ENCODE measurements around the gene RPS5. TPM values are rescaled to one million over a fixed set of nuclear protein-coding genes. Genes with fewer than 3 reads are reported as not detected.
"Not testable (repeated sequence)": the region's sequence is repeated elsewhere in the genome, so short reads cannot be mapped to it uniquely, and the experiment has no call there.

RPS5 gene
- total RNA-seq, 1 donor from 2014 or later: 571 TPM

DNA sequence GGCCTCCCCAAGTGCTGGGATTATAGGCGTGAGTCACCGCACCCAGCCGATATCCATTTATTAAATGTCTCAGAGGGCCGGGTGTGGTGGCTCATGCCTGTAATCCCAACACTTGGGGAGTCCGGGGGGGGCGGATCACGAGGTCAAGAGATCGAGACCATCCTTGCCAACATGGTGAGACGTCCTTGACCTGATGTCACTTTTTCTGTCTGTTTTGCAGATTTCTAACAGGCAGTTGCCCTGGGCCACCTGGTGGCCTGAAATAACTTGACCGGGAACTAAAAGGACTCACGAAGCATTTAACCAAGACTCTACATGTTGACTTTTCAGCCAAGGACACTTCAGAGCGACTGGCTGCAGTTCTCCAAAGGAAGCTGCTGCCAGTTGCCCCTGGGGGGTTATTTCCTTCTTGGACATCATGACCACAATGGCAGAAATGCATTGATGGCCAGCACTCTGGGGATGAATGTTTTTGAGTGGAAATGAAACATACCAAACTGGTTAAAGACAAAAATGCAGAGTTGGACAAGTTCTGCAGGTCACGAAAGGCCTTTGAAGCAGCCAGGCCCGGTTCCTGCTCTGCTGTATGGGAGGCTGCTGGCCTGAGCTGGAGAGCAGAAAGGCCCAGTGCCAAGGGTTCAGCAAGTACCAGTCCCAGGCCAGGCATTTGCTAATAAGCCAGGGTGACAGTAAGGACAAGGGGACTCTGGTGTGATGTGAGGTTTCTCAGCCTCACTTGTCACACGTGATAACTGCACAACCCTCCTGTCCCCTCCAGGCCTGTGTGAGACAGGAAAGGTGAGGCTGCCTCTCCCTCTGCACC lies 14.5 kb upstream of the RPS5 start:
- H3K27me3 Mint-ChIP-seq (ENCODE audit: unreplicated experiment): peaks cover 4% of the 10 kb centered on the region
- no peak overlapping the region for H3K27ac Mint-ChIP-seq (ENCODE audit: unreplicated experiment)

DNA sequence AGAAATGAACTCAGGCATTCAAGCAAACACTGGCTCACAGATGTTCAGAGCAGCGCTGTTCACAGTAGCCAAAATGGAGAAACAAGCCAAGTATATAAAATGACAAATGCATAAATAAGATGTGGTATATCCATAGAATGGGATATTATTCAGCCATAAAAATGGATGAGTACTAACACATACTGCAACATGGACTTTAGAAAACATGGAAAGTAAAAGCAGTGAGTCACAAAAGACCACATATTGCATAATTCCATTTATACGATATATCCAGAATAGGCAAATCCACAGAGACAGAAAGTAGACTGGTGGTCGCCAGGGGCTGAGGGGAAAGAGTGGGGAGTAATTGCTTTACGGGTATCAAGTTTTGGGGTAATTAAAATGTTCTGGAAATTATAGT lies 12.9 kb upstream of the RPS5 start:
- no peak overlapping the region for H3K27ac Mint-ChIP-seq (ENCODE audit: unreplicated experiment)
- H3K36me3 Mint-ChIP-seq (ENCODE audit: unreplicated experiment): no peaks in the 10 kb centered on the region
- H3K4me3 Mint-ChIP-seq (ENCODE audit: unreplicated experiment): no peak overlapping the region
- peaks cover 3% of the 10 kb centered on the region for H3K9me3 Mint-ChIP-seq (ENCODE audit: unreplicated experiment)
- TF ChIP-seq CTCF (IDR thresholded peaks at IDR 0.05; ENCODE audit: partially characterized antibody, unreplicated experiment): no peak
- no peak for DNase-seq
- H3K4me1 Mint-ChIP-seq (ENCODE audit: low read depth, unreplicated experiment): no peaks in the 10 kb centered on the region
- peaks cover 7% of the 10 kb centered on the region for H3K27me3 Mint-ChIP-seq (ENCODE audit: unreplicated experiment)

More for the DNA sequence above, 14.5 kb upstream of the RPS5 start:
- no peaks in the 10 kb centered on the region for H3K4me1 Mint-ChIP-seq (ENCODE audit: low read depth, unreplicated experiment)
- H3K9me3 Mint-ChIP-seq (ENCODE audit: unreplicated experiment): no peaks in the 10 kb centered on the region
- DNase-seq: no peak
- peak; percentile 28 for TF ChIP-seq CTCF (IDR thresholded peaks at IDR 0.05; ENCODE audit: partially characterized antibody, unreplicated experiment)
- no peaks in the 10 kb centered on the region for H3K36me3 Mint-ChIP-seq (ENCODE audit: unreplicated experiment)
- H3K4me3 Mint-ChIP-seq (ENCODE audit: unreplicated experiment): no peak overlapping the region

DNA sequence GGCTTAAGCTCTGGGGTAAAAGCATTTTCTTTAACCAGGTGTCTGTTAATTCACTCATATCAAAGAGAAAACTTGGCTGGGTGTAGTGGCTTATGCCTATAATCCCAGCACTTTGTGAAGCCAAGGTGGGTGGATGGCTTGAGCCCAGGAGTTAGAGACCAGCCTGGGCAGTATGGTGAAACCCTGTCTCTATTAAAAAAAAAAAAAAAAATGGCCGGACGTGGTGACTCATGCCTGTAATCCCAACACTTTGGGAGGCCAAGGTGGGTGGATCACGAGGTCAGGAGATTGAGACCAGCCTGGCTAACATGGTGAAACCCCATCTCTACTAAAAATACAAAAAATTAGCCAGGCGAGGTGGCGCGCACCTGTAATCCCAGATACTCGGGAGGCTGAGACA lies 10.3 kb upstream of the RPS5 start:
- not testable (repeated sequence) for H3K4me3 Mint-ChIP-seq (ENCODE audit: unreplicated experiment); H3K4me1 Mint-ChIP-seq (ENCODE audit: low read depth, unreplicated experiment); DNase-seq; H3K27ac Mint-ChIP-seq (ENCODE audit: unreplicated experiment); H3K36me3 Mint-ChIP-seq (ENCODE audit: unreplicated experiment); H3K9me3 Mint-ChIP-seq (ENCODE audit: unreplicated experiment)
- H3K27me3 Mint-ChIP-seq (ENCODE audit: unreplicated experiment): peaks cover 10% of the 10 kb centered on the region

DNA sequence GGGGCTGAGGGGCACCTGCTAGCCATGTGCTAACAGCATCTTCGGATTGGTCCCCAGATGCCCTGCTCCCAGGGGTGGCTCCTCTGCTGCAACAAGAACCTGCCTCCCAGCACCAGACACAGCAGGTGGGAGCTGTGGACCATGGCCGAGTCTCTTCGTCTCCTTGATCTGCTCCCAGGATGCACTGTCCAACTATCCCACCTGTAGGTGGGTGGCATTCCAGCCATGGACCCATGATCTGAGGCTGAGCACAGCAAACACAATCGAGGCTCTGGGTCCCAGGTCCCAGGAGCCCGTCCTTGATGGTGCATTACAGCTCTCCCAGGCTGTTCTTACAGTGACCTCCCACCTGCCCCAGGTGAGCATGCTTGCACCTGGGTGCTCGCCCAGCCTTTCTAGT lies 7.8 kb upstream of the RPS5 start:
- peak overlapping the region; percentile 97 for H3K4me3 Mint-ChIP-seq (ENCODE audit: unreplicated experiment)
- H3K9me3 Mint-ChIP-seq (ENCODE audit: unreplicated experiment): peaks cover 6% of the 10 kb centered on the region
- H3K36me3 Mint-ChIP-seq (ENCODE audit: unreplicated experiment): no peaks in the 10 kb centered on the region
- peaks cover 7% of the 10 kb centered on the region for H3K4me1 Mint-ChIP-seq (ENCODE audit: low read depth, unreplicated experiment)
- no peak for DNase-seq
- H3K27ac Mint-ChIP-seq (ENCODE audit: unreplicated experiment): peak overlapping the region; percentile 95
- peaks cover 8% of the 10 kb centered on the region for H3K27me3 Mint-ChIP-seq (ENCODE audit: unreplicated experiment)
- no peak for TF ChIP-seq CTCF (IDR thresholded peaks at IDR 0.05; ENCODE audit: partially characterized antibody, unreplicated experiment)

GRCh38 chr19:58380037-58380661 lies 6.9 kb upstream of the RPS5 start:
- Mint-ChIP-seq H3K36me3 (ENCODE audit: unreplicated experiment) (no peaks in the 10 kb centered on the region), H3K4me1 (ENCODE audit: low read depth, unreplicated experiment) (peaks cover 7% of the 10 kb centered on the region), H3K9me3 (ENCODE audit: unreplicated experiment) (peaks cover 6% of the 10 kb centered on the region), H3K4me3 (ENCODE audit: unreplicated experiment) (peak overlapping the region; percentile 97), H3K27me3 (ENCODE audit: unreplicated experiment) (peaks cover 8% of the 10 kb centered on the region), H3K27ac (ENCODE audit: unreplicated experiment) (peak overlapping the region; percentile 95)
- no peak for DNase-seq
- no peak for TF ChIP-seq CTCF (IDR thresholded peaks at IDR 0.05; ENCODE audit: partially characterized antibody, unreplicated experiment)

Measured in glutamatergic neuron (in vitro differentiated cells).